Body of pancreas (tissue), 4 donors: ENCODE results near the gene MS4A13. TPM values are rescaled to one million over a fixed set of nuclear protein-coding genes. Genes with fewer than 3 reads are reported as not detected.

Source experiments
- ATAC-seq: fragments of 150-250 bp; one replicate; pipeline ENCODE4 v1.9.1; 2016
- DNase-seq, 4 donors: peaks; one replicate each; pipeline ENCODE4 v3.0.0-alpha.2; 2019
- H3K27ac ChIP-seq, 4 donors: fragments of 200-600 bp; sonication (generic); 1 replicate in 3 of 4; 2 replicates in 1 of 4; pipeline versions ENCODE4 v1.5.1 to v1.6.1; 2016 to 2019; ENCODE audit warnings: mild to moderate bottlenecking in 1 of 4, mixed read lengths in 1 of 4, moderate library complexity in 1 of 4
- H3K27me3 ChIP-seq, 2 donors: fragments of 200-600 bp; sonication (generic); one replicate each; pipeline ENCODE4 v1.6.0; 2016; ENCODE audit warnings: mild to moderate bottlenecking in 1 of 2
- H3K36me3 ChIP-seq, 2 donors: fragments of 200-600 bp; sonication (generic); replicated peaks in 1 of 2; 2 replicates each; pipeline ENCODE4 v1.5.1; 2016; ENCODE audit warnings: low read depth in 2 of 2; ENCODE audit not compliant: insufficient read depth in 1 of 2
- H3K4me1 ChIP-seq: fragments of 200-600 bp; sonication (generic); one replicate; pipeline ENCODE4 v1.6.0; 2016
- H3K4me3 ChIP-seq, 2 donors: fragments of 200-600 bp; sonication (generic); 1 replicate in 1 of 2; 2 replicates in 1 of 2; pipeline ENCODE4 v1.5.1; 2016 to 2019
- H3K9me3 ChIP-seq, 3 donors: fragments of 200-600 bp; sonication (generic); 1 replicate in 2 of 3; 2 replicates in 1 of 3; pipeline ENCODE4 v1.5.1; 2016
- POLR2A ChIP-seq, 3 donors: fragments of 450-650 bp; IDR thresholded peaks; one replicate each; pipeline ENCODE4 v1.6.1; 2016; ENCODE audit warnings: antibody characterized with exemption in 3 of 3, mild to moderate bottlenecking in 2 of 3
- WGBS, 2 donors: methylation state at CpG; one replicate each; pipeline ENCODE4 v1.1.5; 2017; 5-methylcytosine and 5-hydroxymethylcytosine counted together
- intact Hi-C: fragments of 100-400 bp; cut with DNase I; formaldehyde crosslinking; loops from one replicate; pipeline ENCODE4 v1.15.1; 2023
- total RNA-seq, 2 donors: library from RNA; depleted of rRNA; stranded (reverse); fragments of >200 nt; gene quantifications; one replicate each; pipeline ENCODE4 v1.1.0, GENCODE V29; 2016
- TF ChIP-seq, protein P1 (sequence below), 7 experiments: fragments of 450-650 bp in 4 of 7; fragments of 200-600 bp in 3 of 7; sonication (generic) in 3 of 7; IDR thresholded peaks; one replicate each; pipeline ENCODE4 v1.5.1; 2016 to 2019; ENCODE audit warnings: antibody characterized with exemption in 7 of 7

MS4A13 gene, protein sequence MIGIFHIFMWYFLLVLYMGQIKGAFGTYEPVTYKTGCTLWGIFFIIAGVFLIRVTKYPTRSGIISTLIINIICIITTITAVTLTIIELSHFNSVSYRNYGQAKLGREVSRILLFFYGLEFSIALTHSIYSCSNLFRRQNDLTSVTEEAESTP
- total RNA-seq, result not detected

DNA sequence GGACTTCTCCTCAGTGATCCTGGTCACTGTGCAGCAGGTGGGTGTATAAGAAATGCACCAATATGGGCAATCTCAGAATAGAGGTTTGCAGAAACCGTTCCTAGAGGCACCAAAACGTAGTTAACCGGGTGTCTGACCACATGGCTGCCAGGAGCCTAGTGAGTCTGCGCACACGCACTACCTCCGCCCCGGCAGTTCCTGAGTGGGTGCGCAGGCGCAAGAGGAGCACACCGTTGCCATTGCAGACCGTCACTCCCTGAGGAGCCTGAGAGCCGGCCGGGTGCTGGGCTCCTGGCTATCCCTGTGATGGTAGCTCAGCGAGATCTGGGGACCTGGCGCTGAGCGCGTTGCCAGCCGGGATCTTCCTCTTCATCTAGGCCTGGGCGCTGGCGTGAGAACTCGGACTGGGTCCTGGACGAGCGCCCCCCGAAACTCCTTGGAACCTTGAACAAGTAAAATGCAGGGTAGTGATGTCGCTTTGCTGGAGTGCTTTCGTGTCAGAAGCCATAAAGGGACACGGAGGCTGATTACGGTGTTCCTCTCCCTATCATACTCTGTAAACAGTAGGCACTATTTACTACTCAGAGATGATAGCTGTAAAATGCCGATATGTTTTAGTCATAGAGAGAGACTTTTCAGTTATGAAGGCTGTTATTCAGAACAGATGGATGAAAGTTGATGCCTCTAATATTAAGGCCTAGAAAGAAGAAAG is at the start of gene MS4A13:
TSS of gene MS4A13 (plus strand) at position 249 of the 712 bp plus-strand sequence. CDS start 2,692 bp downstream, outside the sequence.
- H3K4me3 ChIP-seq, result no peak within 1 kb of the TSS
- no peaks in the 10 kb centered on the region for H3K27me3 ChIP-seq
- no peaks in the 10 kb centered on the region for H3K9me3 ChIP-seq
- no peaks in the 10 kb centered on the region for H3K36me3 ChIP-seq
- DNase-seq (no peak), ATAC-seq (no peak)
- 88 to 89% methylated on average over 20 to 29 of the region's 29 CpGs for WGBS, 2 donors
- no peak within 1 kb of the TSS for H3K27ac ChIP-seq
- intact Hi-C loops, result no loop called here
- TF ChIP-seq POLR2A (IDR thresholded peaks at IDR 0.05), result no peak
- TF ChIP-seq, protein P1, sequence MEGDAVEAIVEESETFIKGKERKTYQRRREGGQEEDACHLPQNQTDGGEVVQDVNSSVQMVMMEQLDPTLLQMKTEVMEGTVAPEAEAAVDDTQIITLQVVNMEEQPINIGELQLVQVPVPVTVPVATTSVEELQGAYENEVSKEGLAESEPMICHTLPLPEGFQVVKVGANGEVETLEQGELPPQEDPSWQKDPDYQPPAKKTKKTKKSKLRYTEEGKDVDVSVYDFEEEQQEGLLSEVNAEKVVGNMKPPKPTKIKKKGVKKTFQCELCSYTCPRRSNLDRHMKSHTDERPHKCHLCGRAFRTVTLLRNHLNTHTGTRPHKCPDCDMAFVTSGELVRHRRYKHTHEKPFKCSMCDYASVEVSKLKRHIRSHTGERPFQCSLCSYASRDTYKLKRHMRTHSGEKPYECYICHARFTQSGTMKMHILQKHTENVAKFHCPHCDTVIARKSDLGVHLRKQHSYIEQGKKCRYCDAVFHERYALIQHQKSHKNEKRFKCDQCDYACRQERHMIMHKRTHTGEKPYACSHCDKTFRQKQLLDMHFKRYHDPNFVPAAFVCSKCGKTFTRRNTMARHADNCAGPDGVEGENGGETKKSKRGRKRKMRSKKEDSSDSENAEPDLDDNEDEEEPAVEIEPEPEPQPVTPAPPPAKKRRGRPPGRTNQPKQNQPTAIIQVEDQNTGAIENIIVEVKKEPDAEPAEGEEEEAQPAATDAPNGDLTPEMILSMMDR (IDR thresholded peaks at IDR 0.05), result no peak
- no peaks in the 10 kb centered on the region for H3K4me1 ChIP-seq

DNA sequence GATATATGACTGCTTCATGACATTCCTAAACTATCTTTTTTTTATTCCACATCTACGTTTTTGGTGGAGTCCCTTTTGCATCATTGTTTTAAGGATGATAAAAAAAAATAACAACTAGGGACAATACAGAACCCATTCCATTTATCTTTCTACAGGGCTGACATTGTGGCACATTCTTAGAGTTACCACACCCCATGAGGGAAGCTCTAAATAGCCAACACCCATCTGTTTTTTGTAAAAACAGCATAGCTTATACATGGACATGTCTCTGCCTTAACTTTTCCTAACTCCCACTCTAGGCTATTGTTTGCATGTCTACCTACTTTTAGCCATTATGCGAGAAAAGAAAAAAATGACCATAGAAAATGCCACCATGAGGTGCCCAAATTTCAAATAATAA is 46.4 kb upstream of the MS4A13 start:
- intact Hi-C loops, result no loop called here
- no peaks in the 10 kb centered on the region for H3K36me3 ChIP-seq
- H3K27me3 ChIP-seq, result no peaks in the 10 kb centered on the region
- WGBS, 2 donors, result 48 to 57% methylated on average over 2 of the region's 2 CpGs
- no peak for DNase-seq
- no peak overlapping the region for H3K4me3 ChIP-seq
- TF ChIP-seq POLR2A (IDR thresholded peaks at IDR 0.05), result no peak
- TF ChIP-seq, protein P1 (IDR thresholded peaks at IDR 0.05), result no peak
- H3K9me3 ChIP-seq, result no peaks in the 10 kb centered on the region
- no peaks in the 10 kb centered on the region for H3K4me1 ChIP-seq
- H3K27ac ChIP-seq, result no peak overlapping the region
- no peak for ATAC-seq

DNA sequence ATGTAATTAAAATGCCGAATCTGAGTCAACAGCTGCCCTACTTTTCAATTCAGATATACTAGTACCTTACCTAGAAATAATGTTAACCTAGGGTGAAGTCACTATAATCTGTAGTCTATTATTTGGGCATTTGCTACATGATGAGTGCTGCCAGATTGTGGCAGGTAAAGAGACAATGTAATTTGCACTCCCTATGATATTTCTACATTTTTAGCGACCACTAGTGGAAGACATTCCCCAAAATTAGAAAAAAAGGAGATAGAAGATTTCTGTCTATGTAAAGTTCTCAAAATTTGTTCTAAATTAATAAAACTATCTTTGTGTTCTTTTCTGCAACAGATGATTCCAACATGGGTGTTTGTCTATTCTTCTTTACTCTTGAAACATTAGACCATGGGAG is 45.5 kb upstream of the MS4A13 start:
- Histone ChIP-seq H3K4me3 (no peak overlapping the region), H3K36me3 (no peaks in the 10 kb centered on the region), H3K9me3 (no peaks in the 10 kb centered on the region), H3K27me3 (no peaks in the 10 kb centered on the region), H3K4me1 (no peaks in the 10 kb centered on the region), H3K27ac (no peak overlapping the region)
- no peak for DNase-seq
- TF ChIP-seq, protein P1 (IDR thresholded peaks at IDR 0.05), result no peak
- no peak for TF ChIP-seq POLR2A (IDR thresholded peaks at IDR 0.05)
- no peak for ATAC-seq
- 58 to 62% methylated on average over 2 of the region's 2 CpGs for WGBS, 2 donors
- intact Hi-C loops, result no loop called here

DNA sequence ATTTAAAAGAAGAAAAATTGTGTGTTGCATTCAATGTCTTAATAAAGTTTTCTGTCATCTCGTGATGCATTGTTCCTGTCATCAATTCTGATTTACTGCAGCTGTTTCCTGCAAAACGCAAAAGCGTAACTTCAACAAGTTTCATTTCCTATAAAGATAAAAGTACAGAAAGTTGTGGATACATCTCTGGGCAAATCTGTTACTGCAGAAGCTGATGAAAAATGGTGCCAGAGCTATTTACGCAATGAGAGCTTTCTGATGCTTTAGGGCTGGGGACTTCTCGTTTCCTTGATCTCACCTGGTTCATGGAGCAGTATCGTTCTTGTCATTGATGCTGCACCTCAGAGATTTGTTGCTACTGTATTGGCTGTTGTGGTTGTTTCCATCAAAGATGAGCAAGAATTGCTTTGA is 38.2 kb upstream of the MS4A13 start:
- WGBS, 2 donors, result 53 to 67% methylated on average over 6 of the region's 6 CpGs
- ATAC-seq, result no peak
- H3K9me3 ChIP-seq, result no peaks in the 10 kb centered on the region
- TF ChIP-seq, protein P1 (IDR thresholded peaks at IDR 0.05), result no peak
- no peak for TF ChIP-seq POLR2A (IDR thresholded peaks at IDR 0.05)
- intact Hi-C loops, result no loop called here
- H3K27me3 ChIP-seq, result no peaks in the 10 kb centered on the region
- no peak overlapping the region for H3K4me3 ChIP-seq
- no peak overlapping the region for H3K27ac ChIP-seq
- H3K4me1 ChIP-seq, result no peaks in the 10 kb centered on the region
- DNase-seq, result peak in 1 of 4 donors; percentile 32
- H3K36me3 ChIP-seq, result no peaks in the 10 kb centered on the region

DNA sequence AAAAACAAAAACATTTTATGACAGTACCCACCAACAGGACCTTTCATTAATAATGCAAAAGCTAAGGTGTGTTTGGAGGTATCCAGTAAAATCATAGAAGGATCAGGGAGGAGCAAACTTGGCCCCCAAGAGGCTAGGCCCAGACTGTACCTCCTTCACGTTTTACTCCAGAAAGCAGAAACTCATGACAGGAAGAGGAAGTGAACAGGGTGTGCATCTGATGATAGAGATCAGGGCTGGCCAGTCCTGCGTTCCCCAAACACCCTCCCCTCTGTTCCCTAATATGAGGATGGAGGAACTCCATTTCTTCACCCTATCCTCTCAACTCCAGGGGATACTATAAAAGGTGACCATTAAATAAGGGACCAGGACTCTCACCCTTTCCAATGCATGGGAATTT is 32.8 kb upstream of the MS4A13 start:
- Histone ChIP-seq H3K36me3 (no peaks in the 10 kb centered on the region), H3K27ac (no peak overlapping the region), H3K4me1 (no peaks in the 10 kb centered on the region), H3K4me3 (no peak overlapping the region), H3K27me3 (no peaks in the 10 kb centered on the region), H3K9me3 (no peaks in the 10 kb centered on the region)
- TF ChIP-seq POLR2A (IDR thresholded peaks at IDR 0.05), result no peak
- TF ChIP-seq, protein P1 (IDR thresholded peaks at IDR 0.05), result no peak
- no peak for ATAC-seq
- intact Hi-C loops, result no loop called here
- WGBS, 2 donors, result 53 to 61% methylated on average over 2 of the region's 2 CpGs
- peak in 1 of 4 donors; percentile 22 for DNase-seq
